ENCODE measurements around the gene CBR1.
A peak's percentile ranks its signal among the peaks of the same experiment; 100 is the strongest.

CBR1 gene

DNA sequence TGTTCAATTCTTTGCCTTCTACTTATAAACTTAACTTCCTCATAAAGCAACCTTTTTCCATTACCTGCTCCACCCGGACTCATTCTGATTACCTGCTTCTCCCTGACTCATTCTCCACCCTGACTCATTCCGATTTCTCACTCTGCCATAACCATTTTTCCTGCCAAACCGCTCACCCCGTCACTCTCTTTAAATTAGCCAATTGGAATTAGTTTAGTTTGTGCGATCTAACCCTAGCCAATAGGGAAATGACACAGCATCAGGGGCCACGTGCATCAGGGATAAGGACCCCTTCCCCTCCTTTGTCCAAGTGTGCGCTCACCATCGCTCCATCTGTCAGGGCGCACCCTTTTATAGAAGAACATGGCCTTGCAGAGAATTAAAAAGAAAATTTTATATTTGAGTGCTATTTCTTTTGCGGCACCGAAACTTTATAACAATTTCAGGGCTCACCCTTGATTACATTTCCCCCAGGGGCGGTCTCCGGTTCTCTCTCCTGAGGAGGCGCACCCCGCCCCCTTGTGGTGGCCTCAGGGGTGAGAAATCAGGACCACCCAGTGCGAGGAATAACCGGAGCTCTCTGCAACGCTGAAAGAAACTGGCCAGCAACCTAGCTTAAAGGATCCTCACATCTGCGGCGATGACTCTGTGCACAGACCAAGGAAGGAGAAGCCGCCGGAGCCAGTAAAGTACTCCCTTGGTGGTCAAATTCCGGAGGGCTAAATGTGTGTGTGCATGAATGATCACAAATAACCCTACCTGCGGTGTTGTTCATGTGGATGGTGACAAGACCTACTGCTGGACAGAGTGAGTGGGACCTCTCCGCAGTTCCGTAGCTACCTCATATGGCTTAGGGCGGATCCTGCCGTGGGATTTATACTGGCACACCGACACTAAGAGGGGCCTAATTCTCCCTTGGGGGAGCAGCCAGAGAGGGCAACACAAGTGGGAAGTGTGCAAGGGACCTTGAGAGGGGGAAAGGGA lies 34.8 kb downstream of the CBR1 start:
- TF ChIP-seq ZNF274 (IDR thresholded peaks at IDR 0.05; ENCODE audit: low read depth, low read length): no peak
- no peak overlapping the region for H3K4me3 ChIP-seq (ENCODE audit: low read length)

DNA sequence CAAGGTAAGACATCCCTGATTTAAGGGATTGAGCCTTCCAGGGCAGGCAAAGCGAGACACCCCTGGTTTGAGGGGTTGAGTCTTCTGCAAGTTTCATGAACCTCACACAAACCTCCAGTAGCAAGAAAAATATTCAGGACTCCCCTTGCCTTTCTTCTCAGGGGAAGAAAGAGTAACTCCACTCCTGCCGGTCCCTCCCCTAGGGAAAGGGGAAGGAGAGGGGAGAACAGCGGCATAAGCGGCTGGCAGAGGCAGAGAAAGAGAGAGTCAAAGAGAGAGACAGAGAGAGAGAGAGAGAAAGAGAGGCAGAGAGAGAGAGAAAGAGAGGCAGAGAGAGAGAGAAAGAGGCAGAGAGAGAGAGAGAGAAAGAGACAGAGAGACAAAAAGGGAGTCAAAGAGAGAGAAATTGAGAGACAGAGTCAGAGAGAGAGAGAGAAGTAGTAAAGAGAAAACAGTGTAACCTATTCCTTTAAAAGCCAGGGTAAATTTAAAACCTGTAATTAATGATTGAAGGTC lies 35.6 kb downstream of the CBR1 start:
- no peak overlapping the region for H3K4me3 ChIP-seq (ENCODE audit: low read length)
- no peak for TF ChIP-seq ZNF274 (IDR thresholded peaks at IDR 0.05; ENCODE audit: low read depth, low read length)

DNA sequence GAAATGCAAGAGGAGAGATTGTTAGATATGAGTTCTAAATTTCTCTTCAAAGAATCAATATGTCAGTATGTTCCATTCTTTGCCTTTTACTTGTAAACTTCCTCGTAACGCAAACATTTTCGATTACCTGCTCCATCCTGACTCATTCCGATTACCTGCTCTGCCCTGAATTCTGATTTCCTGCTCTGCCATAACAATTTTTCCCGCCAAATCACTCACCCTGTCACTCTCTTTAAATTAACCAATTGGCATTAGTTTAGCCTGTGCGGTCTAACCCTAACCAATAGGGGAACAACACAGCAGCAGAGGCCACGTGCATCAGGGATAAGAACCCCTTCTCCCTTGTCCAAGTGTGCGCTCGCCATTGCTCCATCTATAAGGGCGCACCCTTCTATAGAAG lies 40.0 kb downstream of the CBR1 start:
- TF ChIP-seq ZNF274 (IDR thresholded peaks at IDR 0.05; ENCODE audit: low read depth, low read length): no peak

DNA sequence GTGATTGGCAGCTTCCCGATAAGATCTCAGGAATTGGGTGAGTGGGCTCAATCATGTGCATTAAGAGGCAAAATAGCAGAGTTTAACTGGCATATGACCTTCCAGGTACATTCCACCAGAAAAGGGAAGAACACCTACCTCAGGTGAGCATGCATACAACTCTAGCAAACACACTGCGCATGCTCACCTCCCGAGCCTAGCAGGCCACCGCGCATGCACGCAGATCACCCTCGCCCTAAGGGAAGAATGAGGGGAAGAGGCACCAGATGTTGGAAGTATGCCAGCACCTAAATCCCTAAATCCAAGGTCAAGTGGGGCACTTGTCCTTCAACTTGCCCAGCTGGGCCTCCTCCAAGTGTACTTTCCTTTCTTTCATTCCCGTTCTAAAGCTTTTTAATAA lies 41.4 kb downstream of the CBR1 start:
- TF ChIP-seq ZNF274 (IDR thresholded peaks at IDR 0.05; ENCODE audit: low read depth, low read length): no peak
- H3K4me3 ChIP-seq (ENCODE audit: low read length): no peak overlapping the region

More for the DNA sequence above, 40.0 kb downstream of the CBR1 start:
- H3K4me3 ChIP-seq (ENCODE audit: low read length): no peak overlapping the region

DNA sequence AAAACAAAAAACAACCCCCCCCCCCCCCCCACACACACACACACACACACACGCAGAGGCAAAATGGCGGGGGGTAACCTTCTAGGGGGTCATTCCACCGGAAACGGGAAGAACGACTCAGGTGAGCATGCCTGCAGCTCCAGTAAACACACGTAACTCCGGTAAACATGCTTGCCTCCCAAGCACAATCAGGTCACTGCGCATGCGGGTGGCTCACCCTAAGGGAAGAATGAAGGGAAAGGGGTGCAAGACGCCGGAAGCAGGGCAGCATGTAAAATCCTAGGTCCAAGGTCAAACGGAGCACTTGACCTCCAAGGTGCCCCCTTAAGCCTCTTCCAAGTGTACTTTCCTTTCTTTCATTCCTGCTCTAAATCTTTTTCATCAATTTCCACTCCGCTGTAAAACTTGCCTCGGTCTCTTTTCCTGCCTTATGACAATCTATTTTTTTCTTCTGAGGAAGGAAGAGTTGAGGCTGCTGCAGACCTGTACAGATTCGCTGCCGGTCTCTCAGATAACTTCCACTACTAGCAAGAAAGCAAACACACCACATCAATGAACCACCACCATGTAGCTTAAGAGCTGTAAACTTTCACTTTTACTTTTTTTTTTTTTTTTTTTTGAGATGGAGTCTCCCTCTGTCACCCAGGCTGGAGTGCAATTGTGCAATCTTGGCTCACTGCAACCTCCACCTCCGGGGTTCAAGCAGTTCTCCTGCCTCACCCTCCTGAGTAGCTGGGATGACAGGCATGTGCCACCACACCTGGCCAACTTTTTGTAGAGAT lies 44.0 kb downstream of the CBR1 start:
- H3K4me3 ChIP-seq (ENCODE audit: low read length): peak overlapping the region; percentile 18; the same call in 1 of the 2 replicates
- TF ChIP-seq ZNF274 (IDR thresholded peaks at IDR 0.05; ENCODE audit: low read depth, low read length): no peak

DNA sequence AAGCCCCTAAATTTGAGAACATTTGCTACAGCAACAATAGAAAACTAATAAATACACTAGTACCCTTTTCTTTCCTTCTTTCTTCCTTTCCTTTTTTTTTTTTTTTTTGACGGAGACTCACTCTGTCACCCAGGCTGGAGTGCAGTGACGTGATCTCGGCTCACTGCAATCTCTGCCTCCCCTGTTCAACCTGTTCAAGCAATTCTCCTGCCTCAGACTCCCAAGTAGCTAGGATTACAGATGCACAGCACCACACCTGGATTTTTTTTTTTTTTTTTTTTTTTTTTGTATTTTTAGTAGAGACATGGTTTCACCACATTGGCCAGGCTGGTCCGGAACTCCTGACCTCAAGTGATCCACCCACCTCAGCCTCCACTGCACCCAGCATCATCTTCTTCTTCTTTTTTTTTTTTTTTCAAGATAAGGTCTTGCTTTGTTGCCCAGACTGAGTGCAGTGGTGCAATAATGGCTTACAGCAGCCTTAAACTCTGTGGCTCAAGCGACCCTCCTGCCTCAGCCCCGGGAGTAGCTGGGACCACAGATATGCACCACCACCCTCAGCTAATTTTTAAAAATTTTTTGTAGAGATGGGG lies 45.4 kb downstream of the CBR1 start:
- TF ChIP-seq ZNF274 (IDR thresholded peaks at IDR 0.05; ENCODE audit: low read depth, low read length): no peak
- H3K4me3 ChIP-seq (ENCODE audit: low read length): no peak overlapping the region

DNA sequence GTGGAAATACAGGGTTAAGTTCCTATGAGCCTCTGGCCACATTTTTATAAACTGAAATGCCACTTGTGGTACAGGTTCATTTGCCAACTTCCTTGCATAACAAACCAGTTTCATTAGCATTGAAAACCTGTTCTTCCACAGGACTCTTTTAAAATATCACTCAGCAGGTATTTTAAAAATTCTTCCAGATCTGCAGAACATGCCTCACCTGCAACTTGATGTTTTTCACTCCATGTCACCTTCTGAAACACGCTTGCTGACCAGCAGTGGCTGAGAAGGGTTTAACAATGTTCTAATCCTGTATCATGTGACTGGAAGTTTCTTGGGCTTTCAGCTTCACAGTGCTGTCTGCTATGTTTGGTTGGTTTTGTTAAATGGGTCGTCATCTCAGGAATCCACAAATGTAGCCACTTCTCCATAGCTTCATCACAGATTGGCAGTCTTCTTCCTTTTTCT lies 47.5 kb downstream of the CBR1 start:
- H3K4me3 ChIP-seq (ENCODE audit: low read length): no peak overlapping the region

DNA sequence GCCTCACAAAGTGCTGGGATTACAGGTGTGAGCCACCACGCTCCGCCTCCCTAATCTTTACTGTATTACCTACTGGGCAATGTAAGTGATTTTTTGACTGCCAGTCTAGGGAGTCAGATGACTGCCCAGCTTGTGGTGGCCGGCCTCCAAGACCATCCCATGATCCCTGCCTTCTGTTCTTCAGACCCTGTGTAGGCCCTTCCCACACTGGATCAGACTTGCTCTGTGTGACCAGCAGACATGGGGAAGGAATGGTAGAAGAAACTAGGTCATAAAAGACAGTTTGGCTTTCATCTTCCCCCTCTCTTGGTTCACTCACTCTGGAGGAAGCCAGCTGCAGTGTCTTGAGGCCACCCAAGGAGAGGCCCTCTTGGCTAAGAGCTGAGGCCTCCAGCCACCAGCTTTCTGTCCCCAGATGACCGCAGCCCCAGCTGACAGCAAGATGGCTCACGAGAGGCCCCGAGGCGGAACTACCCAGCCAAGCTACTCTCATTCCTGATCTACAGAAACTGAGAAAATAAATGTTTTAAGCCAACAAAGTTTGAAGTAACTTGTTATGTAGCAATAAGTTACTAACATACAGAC lies 50.6 kb downstream of the CBR1 start:
- no peak for TF ChIP-seq ZNF274 (IDR thresholded peaks at IDR 0.05; ENCODE audit: low read depth, low read length)
- H3K4me3 ChIP-seq (ENCODE audit: low read length): no peak overlapping the region

More for the DNA sequence above, 47.5 kb downstream of the CBR1 start:
- no peak for TF ChIP-seq ZNF274 (IDR thresholded peaks at IDR 0.05; ENCODE audit: low read depth, low read length)

Measured in GM08714 (cell line).